GM04504 (cell line): Measurements from ENCODE around the gene PHYHD1.
"Not testable (repeated sequence)": the region's sequence is repeated elsewhere in the genome, so short reads cannot be mapped to it uniquely, and the experiment has no call there.

Experiments used
- DNase-seq: peaks from one replicate; pipeline ENCODE4 v3.0.0-alpha.2; 2012; ENCODE audit warnings: low read depth

Gene PHYHD1

DNA sequence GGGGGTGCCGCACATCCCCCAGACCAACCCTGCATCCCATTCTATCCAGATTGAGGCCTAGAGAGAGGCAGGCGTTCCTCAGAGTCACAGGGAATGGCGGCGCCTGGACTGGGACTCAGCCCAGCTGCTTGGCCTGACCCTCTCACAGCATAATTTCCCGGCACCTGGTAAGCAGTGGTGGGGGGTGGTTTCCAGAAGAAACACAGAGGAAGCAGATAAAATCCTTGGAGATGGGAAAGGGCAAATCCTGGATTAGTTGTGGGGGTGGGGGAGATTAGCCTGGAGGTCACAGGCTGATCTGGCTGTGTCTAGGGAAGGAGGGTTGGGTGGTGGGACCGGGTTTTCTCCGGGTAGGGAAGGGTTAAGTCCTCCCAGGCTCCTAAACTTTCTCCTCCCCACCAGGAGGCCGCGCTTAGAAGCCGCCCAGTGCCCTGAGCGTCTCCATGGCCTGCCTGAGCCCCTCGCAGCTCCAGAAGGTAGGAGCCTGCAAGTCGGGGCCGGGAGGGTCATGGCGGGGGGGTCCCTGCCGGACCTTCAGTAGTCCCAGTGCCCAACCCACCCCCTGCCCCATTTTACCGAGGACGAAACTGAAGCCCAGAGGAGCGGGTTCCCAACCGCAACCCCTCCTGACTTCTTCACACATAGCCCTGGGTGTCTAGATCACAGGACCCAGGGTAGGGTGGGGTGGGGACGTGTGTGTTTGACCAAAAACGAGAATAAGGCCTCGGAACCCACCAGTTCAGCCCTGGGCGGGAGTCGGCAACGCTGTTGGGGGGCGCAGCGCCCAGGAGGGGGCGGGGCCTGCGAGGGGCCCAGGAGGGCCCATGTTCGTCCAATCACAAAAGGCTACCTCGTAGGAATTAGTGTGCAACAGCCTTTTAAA is 1.3 kb downstream of the PHYHD1 start:
- DNase-seq: no peak

DNA sequence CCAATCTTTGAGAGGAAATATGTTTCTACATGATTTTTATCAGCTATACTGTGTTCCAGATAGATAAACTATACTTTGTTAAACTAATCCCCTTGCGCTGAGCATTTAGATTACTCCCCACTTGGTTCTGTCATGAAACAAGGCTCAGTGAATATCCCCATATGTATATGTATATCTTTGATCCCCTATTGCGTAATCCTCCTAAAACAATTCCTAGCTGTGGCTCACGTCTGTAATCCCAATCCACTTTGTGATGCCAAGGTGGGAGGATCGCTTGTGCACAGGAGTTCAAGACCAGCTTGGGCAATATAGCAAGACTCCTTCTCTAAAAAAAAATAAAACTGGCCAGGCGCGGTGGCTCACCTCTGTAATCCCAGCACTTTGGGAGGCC is 2.7 kb downstream of the PHYHD1 start:
- no peak for DNase-seq

DNA sequence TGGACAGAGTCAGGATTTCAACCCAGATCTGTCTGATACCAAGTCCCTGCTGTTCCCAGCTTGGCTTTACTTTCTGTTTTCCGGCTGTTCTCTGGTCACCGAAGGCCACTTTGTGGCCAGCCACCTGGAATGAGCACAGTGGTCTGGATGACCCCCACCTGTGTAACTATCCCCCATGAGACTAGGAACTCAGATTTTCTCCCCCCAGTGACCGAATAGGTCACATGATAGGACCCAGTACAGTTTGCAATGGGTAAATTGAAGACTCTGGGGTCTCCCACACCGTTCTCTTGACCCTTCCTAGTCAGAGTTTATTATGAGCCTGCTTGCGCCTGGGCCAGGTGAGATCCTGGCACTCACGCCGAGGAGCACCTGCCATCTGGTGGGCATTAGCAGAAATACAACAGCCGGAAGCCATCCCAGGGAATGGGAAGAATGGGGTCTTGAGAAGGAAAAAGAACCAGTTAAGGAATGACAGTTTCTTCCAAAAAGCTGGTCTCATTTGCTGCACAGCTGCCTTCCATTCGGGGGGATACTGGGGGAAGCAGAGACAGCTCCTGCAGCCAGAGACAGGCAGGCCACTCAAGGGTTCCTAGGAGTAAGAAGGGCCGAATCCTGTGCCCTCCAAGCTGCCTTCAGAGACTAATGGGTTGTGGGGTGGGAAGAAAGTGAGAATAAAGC is 7.1 kb downstream of the PHYHD1 start:
- no peak for DNase-seq

GRCh38 chr9:128928624-128929023 is 7.8 kb downstream of the PHYHD1 start:
- no peak for DNase-seq

DNA sequence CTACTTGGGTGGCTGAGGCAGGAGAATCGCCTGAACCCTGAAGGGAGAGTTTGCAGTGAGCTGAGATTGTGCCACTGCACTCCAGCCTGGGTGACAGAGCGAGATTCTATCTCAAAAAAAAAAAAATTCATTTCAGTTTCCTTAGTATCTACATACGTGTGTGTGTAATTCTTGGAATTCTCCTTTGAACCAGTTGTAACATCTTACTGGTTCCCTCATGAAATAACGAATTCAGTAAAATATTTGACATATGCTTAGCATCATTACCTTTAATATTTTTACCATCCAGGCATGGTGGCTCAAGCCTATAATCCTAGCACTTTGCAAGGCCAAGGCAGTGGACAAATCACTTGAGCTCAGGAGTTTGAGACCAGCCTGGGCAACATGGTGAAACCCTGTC is 8.8 kb downstream of the PHYHD1 start:
- no peak for DNase-seq

DNA sequence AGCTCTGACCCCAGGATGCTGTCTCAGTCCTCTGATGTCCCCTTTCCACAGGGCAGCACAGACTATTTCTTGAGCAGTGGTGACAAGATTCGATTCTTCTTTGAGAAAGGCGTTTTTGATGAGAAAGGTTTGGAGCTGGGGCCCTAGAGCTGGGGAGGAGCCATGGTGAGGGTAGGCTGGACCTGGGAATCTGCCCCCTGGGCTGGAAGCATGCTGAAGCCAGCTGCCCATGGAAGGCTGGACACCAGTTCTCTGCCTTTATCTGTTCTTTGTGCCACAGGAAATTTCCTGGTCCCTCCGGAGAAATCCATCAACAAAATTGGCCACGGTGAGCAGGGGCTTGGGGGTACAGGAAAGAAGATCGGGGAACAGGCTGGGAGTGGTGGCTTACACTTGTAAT is 12.9 kb downstream of the PHYHD1 start:
- no peak for DNase-seq

DNA sequence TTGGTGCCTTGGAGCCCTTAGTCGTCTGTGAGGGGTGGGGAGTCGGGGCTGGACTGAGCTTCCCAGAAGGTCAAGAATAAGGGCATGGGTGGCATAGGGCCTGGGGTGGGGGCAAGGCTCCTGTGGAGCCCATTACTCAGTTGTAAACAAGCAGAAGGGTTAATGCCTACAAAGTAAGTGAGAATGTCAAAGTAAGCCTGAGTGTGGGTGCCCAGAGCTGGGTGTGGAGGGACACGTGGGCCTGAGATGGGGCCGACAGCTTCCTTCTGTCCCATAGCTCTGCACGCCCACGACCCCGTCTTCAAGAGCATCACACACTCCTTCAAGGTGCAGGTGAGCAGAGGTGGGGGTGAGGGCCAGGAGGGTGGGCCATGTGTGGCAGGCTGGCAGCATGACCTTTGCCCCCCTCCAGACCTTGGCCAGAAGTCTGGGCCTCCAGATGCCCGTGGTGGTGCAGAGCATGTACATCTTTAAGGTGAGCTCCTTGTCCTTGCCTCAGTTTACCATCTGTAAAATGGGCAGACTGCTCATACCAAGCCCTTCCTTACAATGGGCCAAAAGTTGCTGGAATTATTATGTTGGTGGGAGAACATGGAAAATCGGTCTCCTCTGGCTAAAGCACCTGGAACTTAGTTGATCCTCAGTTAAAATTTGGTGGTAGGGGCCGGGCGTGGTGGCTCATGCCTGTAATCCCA is 15.5 kb downstream of the PHYHD1 start:
- no peak for DNase-seq

DNA sequence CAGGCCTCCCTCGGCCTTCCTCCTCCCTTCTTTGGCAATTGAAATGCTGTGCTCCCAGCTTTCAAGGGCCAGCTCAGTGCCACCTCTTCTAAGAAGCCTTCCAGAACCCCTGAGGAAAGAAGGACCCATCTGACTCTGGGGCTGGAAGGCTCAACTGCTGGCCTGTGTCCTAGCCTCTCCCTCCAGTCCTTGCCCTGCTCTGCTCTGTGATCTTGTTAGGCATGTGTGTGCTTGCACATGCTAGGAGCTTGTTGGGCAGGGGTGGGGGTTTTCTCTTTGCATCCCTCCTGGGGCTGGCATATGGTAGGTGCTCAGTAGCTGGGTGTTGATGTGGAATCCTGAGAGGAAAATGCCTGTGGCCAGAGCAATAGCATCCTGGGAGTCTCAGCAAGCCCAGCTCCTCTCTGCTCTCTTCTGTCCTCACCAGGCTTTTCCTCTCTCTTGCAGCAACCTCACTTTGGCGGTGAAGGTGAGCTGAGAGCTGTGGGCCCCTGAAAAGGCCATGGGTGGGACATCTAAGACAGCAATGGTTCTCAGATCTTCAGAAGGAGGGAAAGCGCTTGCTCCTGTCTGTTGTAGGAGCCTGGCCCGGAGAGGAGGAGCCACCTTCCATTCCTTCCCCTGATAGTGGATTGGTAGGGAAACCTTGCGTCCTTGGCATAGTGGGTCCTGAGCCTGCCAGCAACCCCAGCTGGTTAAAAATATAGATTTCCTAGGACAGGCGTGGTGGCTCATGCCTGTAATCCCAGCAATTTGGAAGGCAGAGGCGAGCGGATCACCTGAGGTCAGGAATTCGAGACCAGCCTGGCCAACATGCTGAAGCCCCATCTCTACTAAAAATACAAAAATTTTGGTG is 16.8 kb downstream of the PHYHD1 start:
- no peak for DNase-seq

- DNase-seq: no peak
Observed at GRCh38 chr9:128940271-128940921, 19.6 kb downstream of the PHYHD1 start.

DNA sequence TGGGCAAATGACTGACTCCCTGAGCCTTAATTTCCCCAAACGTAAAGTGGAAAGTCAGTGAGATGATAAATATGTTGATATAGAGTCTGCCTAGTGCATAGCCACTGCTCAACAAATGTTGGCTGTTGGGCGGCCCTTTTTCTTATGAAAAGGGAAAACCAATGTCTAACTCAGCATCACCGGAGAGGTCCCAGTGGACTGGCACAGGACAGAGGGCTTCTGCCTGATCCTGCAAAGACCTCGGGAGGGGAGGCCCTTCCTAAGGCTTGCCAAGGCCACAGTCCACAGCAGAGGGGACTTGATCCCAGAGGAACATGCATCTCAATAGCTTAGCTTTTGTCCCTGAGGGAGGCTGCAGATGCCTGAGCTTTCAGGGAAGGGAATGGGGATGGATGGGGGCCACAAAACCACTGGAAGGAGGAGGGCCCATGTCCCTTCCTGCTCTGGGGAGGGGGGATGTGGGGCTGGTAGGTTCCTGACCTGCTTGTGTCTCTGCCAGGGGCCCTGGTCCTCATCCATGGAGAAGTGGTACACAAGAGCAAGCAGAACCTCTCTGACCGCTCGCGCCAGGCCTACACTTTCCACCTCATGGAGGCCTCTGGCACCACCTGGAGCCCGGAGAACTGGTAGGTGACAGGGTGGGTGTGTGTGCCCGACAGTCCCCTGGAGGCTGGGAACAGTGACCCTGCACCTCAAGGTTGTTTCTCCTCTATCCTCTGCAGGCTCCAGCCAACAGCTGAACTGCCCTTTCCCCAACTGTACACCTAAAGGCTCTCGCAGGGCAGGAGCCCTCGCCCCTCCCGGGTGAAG is 20.4 kb downstream of the PHYHD1 start:
- no peak for DNase-seq

DNA sequence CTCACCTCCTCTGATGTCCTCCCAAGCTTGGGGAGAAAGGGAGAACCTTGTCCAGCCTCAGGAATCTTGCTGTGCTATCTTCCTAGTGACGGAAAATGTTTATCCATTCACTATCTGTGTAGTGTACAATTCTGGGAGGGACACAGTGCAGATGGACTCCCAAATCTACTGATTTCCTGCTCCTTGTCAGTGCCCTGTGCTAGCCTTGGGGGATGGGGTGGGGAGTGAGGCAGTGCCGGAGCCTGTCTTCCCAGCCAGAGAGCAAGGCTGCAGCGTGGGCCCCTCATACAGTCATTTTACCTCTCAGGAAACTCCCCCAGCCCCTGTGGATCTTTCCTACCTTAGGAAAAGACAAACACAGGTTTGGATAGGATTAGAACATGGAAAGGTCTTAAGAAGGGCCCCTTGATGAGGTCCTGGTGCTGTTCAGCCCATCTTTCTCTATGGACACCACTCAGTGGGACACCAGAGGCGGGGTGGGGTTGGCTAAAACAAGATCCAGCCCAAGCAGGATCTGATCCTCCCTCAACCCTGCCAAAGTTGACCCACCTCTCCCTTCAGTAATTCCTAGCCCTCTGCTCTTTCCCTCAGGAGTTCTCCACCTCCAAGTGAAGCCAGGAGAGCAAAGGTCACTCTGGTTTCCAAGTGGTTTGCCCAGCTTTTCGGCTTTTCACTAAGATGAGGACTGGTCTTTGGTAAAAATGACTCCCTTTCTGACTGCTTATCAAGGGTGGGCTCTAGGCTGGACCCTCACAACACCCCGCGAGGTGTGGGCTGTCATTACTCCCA is 23.2 kb downstream of the PHYHD1 start:
- DNase-seq: no peak

GRCh38 chr9:128944966-128945365 is 24.2 kb downstream of the PHYHD1 start:
- not testable (repeated sequence) for DNase-seq

DNA sequence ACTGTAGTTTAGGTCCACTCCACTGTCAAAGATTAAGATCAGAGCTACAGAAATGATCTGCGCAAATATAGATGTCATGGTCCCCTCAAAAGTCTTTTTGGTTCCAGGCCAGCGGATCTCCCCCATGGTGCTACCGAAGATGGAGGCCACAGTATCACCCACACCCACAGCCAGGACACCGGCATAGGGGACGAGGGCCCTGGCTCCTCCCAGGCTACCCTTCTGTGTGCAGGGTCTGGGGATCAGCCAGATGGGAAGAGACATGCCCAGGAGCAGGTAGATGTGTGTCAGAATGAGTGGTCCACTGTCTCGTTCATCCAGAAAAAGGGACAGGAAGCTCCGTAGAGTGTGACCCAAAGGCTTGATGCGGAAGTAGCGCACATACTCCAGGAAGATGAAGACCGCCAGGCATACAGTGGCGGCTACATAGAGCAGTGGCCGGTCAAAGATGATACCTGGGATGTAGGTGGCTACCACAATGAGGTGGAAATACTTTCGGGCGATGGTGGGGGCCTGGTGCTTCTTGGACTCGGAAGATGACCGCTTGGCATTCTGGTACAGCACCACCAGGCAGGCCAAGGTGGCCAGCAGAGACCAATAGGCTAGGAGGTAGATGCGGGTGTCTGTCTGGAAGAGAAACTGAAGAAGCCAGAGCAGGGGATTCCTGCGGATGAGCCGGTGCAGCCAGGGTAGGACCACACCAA is 25.2 kb downstream of the PHYHD1 start:
- DNase-seq: no peak

GRCh38 chr9:128946571-128947276 is 25.9 kb downstream of the PHYHD1 start:
- peak; percentile 3 for DNase-seq

DNA sequence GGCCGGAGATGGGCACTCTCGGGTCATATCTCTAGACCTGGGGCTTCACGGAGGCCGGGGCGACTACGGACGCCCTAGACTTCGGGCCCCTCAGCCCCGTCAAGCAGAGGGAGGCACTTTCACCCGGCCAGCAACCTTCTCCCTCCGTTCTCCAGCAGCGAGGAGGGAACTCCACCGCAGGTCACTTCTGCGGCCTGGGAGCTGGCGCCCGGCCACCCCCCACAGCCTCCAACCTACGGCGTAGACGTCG is 26.4 kb downstream of the PHYHD1 start:
- no peak for DNase-seq

- DNase-seq: peak; percentile 83
Observed at GRCh38 chr9:128947527-128948301, 26.9 kb downstream of the PHYHD1 start, which contains the start of the genes DOLK and NUP188. DOLK (minus strand) TSS chr9:128947603; CDS start chr9:128947303, 300 bp downstream. NUP188 (plus strand) TSS chr9:128947699; CDS start chr9:128947720, 21 bp downstream.

DNA sequence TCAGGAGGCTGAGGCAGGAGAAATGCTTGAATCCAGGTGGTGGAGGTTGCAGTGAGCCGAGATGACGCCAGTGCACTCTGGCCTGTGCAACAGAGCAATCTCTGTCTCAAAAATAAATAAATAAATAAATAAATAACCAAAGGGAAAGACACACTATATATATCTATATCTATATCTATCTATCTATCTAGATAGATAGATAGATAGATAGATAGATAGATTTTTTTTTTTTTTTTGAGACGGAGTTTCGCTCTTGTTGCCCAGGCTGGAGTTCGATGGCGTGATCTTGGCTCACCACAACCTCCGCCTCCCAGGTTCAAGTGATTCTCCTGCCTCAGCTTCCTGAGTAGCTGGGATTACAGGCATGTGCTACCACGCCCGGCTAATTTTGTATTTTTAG is 40.6 kb downstream of the PHYHD1 start:
- DNase-seq: not testable (repeated sequence)

- DNase-seq: no peak
Observed at GRCh38 chr9:128969491-128969890, 48.7 kb downstream of the PHYHD1 start.
